ENCODE measurements around the gene ARHGAP26.

ARHGAP26 gene

GRCh38 chr5:142815469-142815868 lies 45.3 kb downstream of the ARHGAP26 start:
- no peak for DNase-seq

DNA sequence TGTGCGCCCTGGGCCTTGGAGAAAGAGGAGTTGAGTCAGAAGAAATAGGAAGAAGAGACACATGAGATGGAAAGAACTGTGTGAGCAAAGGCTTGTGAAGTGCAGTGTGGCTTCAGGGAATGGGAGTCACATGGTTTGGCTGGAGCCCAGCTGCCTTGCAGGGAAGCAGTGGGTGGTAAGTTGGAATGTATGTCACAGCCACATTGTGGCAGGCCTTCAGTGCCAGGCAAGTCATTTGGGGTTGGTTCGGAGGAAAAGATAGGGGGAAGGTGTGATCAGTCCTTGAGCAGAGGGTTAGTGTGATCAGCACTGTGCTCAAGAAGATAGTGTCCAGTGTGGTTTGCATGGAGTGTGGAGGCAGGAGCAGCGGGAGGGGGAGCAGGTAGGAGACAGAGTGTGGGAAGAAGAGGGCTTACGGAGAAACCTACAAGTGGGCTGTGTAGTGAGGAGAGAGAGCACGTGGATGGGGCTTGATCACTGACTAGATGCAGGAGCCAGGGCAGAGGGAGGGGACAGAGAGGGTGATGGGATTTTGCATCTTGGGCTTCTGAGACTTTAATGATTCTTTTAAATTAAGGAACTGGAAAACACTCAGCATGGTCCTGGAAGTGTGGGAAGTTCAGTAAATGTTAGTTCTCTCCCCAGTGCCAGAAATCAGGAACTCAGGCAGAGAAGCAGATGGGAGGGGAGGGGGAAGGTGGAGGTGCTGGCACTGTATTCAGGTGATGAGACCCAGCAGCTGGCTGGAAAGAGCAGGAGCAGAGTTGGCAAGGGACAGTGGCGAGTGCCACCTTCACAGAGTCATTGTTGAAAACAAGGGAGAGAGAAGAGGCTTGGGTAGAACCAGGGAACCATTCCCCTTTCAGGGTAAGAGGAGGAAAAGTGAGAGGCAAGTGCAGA lies 46.6 kb downstream of the ARHGAP26 start:
- no peak for DNase-seq

DNA sequence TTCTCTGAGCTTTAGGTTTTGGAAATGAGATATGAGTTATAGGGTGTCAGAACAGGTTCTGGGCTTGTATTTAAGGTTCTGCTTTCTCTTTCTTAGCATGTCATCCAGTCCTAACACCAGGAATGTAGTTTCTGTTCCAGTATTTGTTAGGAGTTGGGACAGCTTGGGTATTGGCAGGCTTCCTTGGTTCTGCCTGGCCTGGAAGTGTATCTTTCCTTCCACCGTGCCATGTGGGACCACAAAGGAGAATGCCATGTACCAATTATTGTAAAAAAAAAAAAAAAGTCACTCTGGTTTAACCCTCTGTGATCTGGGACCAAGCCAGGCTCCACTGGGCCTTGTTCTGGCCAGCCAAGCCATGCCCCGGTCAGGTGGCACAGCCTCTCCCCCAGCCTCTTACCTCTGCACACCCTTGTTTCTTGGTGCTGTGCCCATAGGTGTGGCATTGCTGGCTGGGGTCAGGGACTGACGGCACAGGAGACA lies 47.8 kb downstream of the ARHGAP26 start:
- DNase-seq, result no peak

GRCh38 chr5:142819292-142819691 lies 49.1 kb downstream of the ARHGAP26 start:
- DNase-seq, result no peak

- DNase-seq, result no peak
Observed at GRCh38 chr5:142819825-142820224, 49.6 kb downstream of the ARHGAP26 start.

DNA sequence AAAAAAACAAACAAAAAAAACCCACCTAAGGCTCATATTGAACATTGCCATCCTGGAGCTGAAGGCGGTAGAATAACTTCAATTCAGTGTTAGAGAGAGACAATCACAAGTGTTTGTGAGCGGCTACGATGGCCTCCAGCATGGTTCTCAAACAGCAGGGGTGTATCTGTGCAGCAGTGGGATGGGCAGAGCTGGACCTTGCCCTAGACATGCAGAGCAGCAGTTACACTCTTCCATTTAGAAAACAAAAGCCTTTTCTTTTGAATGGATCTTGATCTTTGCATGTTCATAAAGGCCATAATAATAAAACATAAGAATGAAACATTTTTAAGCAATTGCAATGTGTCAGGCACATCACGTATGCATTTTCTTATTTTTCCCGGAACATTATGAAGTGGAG lies 50.3 kb downstream of the ARHGAP26 start:
- DNase-seq, result no peak

- no peak for DNase-seq
Observed at GRCh38 chr5:142821034-142821732, 51.0 kb downstream of the ARHGAP26 start.

DNA sequence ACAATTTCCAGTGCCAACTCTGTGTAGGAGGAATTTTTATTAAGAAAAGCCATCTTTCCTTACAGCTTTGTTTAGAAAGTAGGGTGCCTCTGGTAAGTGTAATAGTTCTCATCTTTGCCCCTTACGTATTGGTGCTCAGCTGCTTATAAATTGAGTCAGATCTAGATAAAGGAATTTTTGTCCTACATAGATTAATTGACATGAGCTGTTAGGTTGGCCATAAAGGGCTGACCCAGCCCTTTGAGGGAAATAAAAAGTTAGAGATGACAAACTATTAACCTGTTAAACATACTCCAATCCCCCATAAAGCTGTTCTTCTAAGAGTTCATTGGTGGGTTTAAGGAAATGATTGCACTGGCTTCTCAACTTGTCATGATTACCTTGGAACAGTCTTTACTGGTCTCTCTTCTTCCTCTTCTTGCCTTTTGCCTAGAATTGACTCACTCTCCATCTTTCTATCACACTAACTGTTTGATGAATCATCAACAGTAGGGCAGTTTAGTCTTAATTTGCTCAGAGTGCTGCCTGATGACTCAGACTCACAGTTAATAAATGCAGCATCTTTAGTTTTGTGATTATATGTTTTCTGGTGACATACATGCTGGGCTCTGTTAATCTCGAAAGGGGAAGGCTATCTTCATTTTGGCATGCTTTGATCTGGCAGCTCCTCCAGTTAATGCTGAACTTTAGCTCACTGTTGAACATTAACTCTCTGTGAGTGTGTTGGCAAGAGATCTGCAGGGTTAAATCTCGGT lies 51.7 kb downstream of the ARHGAP26 start:
- DNase-seq, result no peak

DNA sequence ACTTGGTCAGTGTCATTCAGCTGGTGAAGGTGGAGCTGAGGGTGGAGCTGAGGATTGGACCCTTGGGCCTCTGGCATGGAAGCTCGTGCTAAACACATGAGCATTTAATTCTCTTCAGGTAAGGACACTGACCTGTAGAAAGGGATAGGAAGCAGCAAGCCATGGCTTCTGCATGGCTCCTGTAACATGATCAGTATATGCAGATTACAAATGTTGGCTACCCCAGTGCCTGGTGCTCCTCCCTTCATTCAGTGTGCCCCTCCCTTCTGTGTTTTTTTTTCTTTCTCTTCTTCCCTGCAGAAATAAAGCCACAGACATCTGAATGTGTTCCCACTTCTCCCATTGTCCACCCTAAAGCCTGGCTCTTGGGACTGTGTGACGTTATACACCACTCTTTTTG lies 52.9 kb downstream of the ARHGAP26 start:
- DNase-seq, result no peak

DNA sequence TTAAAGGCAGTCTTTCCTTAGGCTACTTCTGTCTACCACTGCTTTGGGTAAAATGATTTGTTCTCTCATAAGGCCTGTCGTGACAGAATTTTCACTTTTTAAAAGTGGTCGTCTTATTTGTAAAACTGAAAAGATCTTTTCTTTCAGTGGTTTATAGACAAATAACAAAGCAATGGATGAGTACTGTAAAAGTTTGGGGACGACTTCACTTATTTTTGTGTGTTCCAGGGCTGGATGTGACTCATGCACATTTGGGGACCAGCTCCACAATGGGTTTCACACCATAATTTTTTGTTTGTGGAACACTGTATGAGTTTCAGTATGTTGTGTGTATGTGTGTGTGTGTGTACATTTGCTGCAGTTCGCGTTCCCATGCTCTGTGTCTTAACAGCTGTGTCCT lies 53.6 kb downstream of the ARHGAP26 start:
- no peak for DNase-seq

DNA sequence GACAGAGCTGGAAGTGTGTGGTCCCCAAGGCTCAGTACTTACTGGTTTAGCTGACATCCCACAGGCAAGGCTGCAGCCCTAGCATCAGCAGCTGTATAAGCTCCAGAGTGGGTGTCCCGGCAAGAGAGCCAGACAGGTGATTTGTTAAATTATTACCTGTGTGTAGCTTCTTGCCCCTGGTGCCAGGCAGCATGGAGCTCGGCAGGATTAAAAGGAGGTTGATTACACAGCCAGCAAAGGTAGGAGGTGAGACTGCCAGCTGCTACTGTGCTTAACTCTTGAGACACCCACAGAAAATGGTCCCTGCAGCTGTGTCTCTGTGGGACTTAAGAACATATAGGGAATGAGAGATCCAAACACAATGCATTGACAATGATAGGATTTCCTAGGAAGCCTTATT lies 54.2 kb downstream of the ARHGAP26 start:
- DNase-seq, result no peak

DNA sequence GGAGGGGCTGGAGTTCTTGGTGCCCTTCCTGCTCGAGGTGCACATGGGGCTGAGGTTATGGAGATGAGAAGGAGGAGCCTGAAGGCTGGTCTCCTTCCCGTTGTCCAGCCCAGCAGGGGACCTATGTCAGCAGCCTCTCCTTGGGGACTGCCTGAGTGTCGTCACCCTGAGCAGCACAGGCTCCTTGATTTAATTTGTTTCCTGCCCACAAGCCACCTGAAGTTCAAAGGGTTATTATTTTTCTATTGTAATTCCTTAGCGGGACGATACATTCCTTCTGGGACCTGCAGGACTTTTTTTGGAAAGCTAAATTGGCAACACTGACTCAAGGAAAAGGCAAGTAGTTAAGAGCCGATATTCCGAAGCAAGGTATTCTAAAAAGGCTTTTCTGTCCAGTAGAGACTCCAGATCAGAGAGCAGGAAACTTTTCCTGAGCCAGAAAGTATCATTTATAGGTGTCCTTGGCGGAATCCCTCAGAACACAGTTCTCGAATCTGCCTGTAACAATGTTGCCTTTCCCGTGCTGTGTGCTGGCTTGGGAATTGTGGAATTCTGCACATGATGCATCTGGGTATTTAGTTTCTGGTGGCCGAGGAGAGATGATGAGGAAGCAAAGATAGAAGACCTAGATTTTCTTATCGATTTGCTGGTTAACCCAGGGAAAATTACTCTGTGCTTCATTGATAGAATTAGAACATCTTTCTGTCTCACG lies 55.4 kb downstream of the ARHGAP26 start:
- no peak for DNase-seq

DNA sequence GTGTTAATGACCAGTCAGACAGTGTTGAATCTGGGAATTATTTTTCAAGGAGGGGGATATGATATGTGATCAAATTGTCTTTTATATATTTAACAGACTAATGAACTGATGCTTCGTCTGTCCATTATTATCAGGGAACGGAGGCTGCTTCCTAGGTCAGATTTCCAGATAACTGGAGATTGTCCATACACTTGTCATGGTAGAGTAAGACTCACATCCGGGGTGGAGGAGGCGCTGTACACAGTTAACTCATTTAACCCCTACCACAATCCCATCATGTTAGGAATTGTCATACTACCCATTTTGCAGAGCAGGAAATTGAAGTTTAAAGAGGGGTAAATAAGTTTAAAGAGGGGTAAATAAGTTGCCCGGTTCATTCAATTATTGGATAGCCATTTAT lies 55.9 kb downstream of the ARHGAP26 start:
- DNase-seq, result no peak

- DNase-seq, result peak; percentile 35
Observed at GRCh38 chr5:142826741-142827492, 56.7 kb downstream of the ARHGAP26 start.

GRCh38 chr5:142827934-142828576 lies 57.9 kb downstream of the ARHGAP26 start:
- DNase-seq, result no peak

- no peak for DNase-seq
Observed at GRCh38 chr5:142828797-142829535, 58.8 kb downstream of the ARHGAP26 start.

DNA sequence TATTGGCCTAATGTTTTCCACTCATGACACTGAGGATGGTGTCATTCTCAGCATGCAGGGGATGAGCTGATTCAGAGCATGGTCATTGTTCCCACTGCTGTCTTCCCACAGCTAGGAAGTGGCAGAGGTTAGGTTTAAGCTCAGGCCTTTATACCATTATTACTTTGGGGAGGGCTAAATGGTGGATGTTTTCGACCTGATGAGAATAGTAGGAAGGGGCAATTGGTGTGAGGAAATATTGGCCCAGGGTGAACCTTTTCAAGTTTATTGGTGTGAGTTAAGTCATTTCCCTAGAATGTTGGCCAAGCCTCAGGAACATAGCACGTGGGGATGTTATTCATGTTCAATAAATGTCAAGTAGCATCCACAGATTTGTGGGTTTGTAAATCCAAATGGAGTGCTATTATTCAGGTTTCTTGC lies 59.6 kb downstream of the ARHGAP26 start:
- no peak for DNase-seq

- DNase-seq, result no peak
Observed at GRCh38 chr5:142830241-142831008, 60.2 kb downstream of the ARHGAP26 start.

- no peak for DNase-seq
Observed at GRCh38 chr5:142831009-142831383, 60.8 kb downstream of the ARHGAP26 start.

DNA sequence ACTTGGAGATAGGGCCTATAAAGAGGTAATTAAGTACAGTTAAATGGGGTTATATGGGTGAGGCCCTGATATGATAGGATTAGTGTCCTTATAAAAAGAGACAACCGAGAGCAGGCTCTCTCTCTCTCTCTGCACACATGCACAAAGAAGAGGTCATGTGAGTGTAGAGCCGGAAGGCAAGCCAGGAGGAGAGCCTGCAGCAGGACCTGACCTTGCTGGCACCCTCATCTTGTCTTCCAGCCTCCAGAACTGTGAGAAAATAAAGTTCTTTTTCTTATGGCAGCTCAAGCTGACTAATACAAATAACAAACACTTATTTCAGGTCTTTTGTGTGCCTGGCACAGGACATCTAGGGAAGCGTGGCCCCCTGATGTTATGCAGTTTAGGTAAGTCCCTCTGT lies 62.1 kb downstream of the ARHGAP26 start:
- no peak for DNase-seq
